CD4-positive, CD25-positive, alpha-beta regulatory T cell (primary cell): ENCODE measurements around the gene HCAR3. TPM values are rescaled to one million over a fixed set of nuclear protein-coding genes. Genes with fewer than 3 reads are reported as not detected.

Experiments
- ATAC-seq, 2 donors: fragments of 150-1000 bp; cut with Tn5 transposase; one replicate each; pipeline ENCODE4 v1.10.0; 2021; ENCODE audit warnings: low read depth in 2 of 2, moderate number of reproducible peaks in 2 of 2, moderate library complexity in 1 of 2
- DNase-seq, 3 donors: peaks; one replicate each; pipeline versions ENCODE4 v3.0.0 to v3.0.0-alpha.2; 2012 to 2022; ENCODE audit warnings: mixed read lengths in 1 of 3
- H3K27ac ChIP-seq: one replicate; pipeline ENCODE4 v1.7.0; 2013; ENCODE audit warnings: mild to moderate bottlenecking, low read length; ENCODE audit not compliant: insufficient read depth, poor library complexity, severe bottlenecking
- H3K27me3 ChIP-seq: one replicate; pipeline ENCODE4 v1.7.0; 2013; ENCODE audit warnings: low read length; ENCODE audit not compliant: control insufficient read depth, insufficient read depth
- H3K36me3 ChIP-seq: one replicate; pipeline ENCODE4 v1.7.0; 2013; ENCODE audit warnings: mild to moderate bottlenecking, low read length, moderate library complexity; ENCODE audit not compliant: control insufficient read depth, insufficient read depth
- H3K4me1 ChIP-seq: 2 replicates; pipeline ENCODE4 v1.7.0; 2013; ENCODE audit warnings: mild to moderate bottlenecking, low read length; ENCODE audit not compliant: insufficient read depth, control insufficient read depth, poor library complexity, severe bottlenecking
- H3K4me3 ChIP-seq: one replicate; pipeline ENCODE4 v1.7.0; 2013; ENCODE audit warnings: low read depth, mild to moderate bottlenecking, low read length, moderate library complexity
- H3K9me3 ChIP-seq, 2 experiments: 1 replicate in 1 of 2; 2 replicates in 1 of 2; pipeline ENCODE4 v1.7.0; 2013; ENCODE audit warnings: low read length in 2 of 2, mild to moderate bottlenecking in 1 of 2, moderate library complexity in 1 of 2; ENCODE audit not compliant: control insufficient read depth in 2 of 2
- H3K27ac Mint-ChIP-seq, 3 donors: one replicate each; pipeline ENCODE4 v1.8.0; 2020 to 2022; ENCODE audit warnings: mild to moderate bottlenecking in 3 of 3, mixed read lengths in 3 of 3, moderate library complexity in 2 of 3
- H3K27me3 Mint-ChIP-seq: one replicate; pipeline ENCODE4 v1.8.0; 2022; ENCODE audit warnings: mild to moderate bottlenecking, mixed read lengths
- H3K36me3 Mint-ChIP-seq: one replicate; pipeline ENCODE4 v1.8.0; 2020; ENCODE audit warnings: mixed read lengths
- H3K4me1 Mint-ChIP-seq, 4 donors: one replicate each; pipeline ENCODE4 v1.8.0; 2020 to 2022; ENCODE audit warnings: mixed read lengths in 4 of 4, mild to moderate bottlenecking in 1 of 4
- H3K4me3 Mint-ChIP-seq, 4 donors: one replicate each; pipeline ENCODE4 v1.8.0; 2020 to 2022; ENCODE audit warnings: mild to moderate bottlenecking in 4 of 4, mixed read lengths in 4 of 4, moderate library complexity in 3 of 4
- H3K9me3 Mint-ChIP-seq, 7 donors: one replicate each; pipeline ENCODE4 v1.8.0; 2020 to 2022; ENCODE audit warnings: mixed read lengths in 7 of 7, mild to moderate bottlenecking in 3 of 7, moderate library complexity in 2 of 7
- polyA plus RNA-seq, 4 donors: library from polyadenylated mRNA; unstranded; fragments of 300-500 nt; fragmentation: Illumina TruSeq; gene quantifications; one replicate each; pipeline ENCODE4 v1.2.3, GENCODE V29; 2021
- total RNA-seq: library from RNA; stranded (reverse); gene quantifications from one replicate; pipeline ENCODE4 v1.2.3, GENCODE V29; 2022

The HCAR3 gene
- total and polyA plus RNA-seq, 5 donors from 2014 or later = not detected

- Histone ChIP-seq H3K9me3 (no peaks in the 10 kb centered on the region), H3K36me3 (no peaks in the 10 kb centered on the region), H3K27me3 (no peaks in the 10 kb centered on the region), H3K4me3 (no peak overlapping the region), H3K4me1 (peaks cover 6% of the 10 kb centered on the region), H3K27ac (no peak overlapping the region)
- Mint-ChIP-seq H3K27me3 (no peaks in the 10 kb centered on the region), H3K9me3 (no peaks in the 10 kb centered on the region), H3K27ac (no peak overlapping the region), H3K4me1 (peaks cover 0 to 15% (median 4%) of the 10 kb centered on the region in 4 donors), H3K36me3 (no peaks in the 10 kb centered on the region), H3K4me3 (no peak overlapping the region)
- no peak for ATAC-seq
- no peak for DNase-seq
These were observed 30.9 kb upstream of the HCAR3 start for GRCh38 chr12:122747224-122748135.

- Mint-ChIP-seq H3K27ac (no peak overlapping the region), H3K27me3 (no peaks in the 10 kb centered on the region), H3K4me1 (no peaks in the 10 kb centered on the region), H3K36me3 (no peaks in the 10 kb centered on the region), H3K9me3 (no peaks in the 10 kb centered on the region), H3K4me3 (no peak overlapping the region)
- H3K9me3 ChIP-seq = no peaks in the 10 kb centered on the region
- no peak overlapping the region for H3K27ac ChIP-seq
- ATAC-seq (no peak), DNase-seq (no peak)
- H3K36me3 ChIP-seq = no peaks in the 10 kb centered on the region
- no peaks in the 10 kb centered on the region for H3K27me3 ChIP-seq
- H3K4me3 ChIP-seq = no peak overlapping the region
- H3K4me1 ChIP-seq = no peaks in the 10 kb centered on the region
These were observed 27.4 kb upstream of the HCAR3 start for GRCh38 chr12:122743895-122744525.

- no peaks in the 10 kb centered on the region for H3K36me3 Mint-ChIP-seq
- no peak for DNase-seq
- peaks cover 4% of the 10 kb centered on the region for H3K27me3 Mint-ChIP-seq
- ATAC-seq = no peak
- Histone ChIP-seq H3K27ac (no peak overlapping the region), H3K36me3 (no peaks in the 10 kb centered on the region), H3K27me3 (no peaks in the 10 kb centered on the region), H3K9me3 (no peaks in the 10 kb centered on the region), H3K4me3 (no peak overlapping the region), H3K4me1 (no peaks in the 10 kb centered on the region)
- no peak overlapping the region for H3K27ac Mint-ChIP-seq
- no peaks in the 10 kb centered on the region for H3K9me3 Mint-ChIP-seq
- no peaks in the 10 kb centered on the region for H3K4me1 Mint-ChIP-seq
- H3K4me3 Mint-ChIP-seq = no peak overlapping the region
These were observed 23.7 kb upstream of the HCAR3 start for GRCh38 chr12:122740351-122740750.

GRCh38 chr12:122738571-122738970, 22.0 kb upstream of the HCAR3 start:
- peaks cover 0 to 1% (median 0%) of the 10 kb centered on the region in 4 donors for H3K4me1 Mint-ChIP-seq
- no peak overlapping the region for H3K27ac ChIP-seq
- ATAC-seq (no peak), DNase-seq (no peak)
- peaks cover 4% of the 10 kb centered on the region for H3K27me3 Mint-ChIP-seq
- H3K4me3 ChIP-seq = no peak overlapping the region
- no peaks in the 10 kb centered on the region for H3K9me3 ChIP-seq
- no peak overlapping the region for H3K4me3 Mint-ChIP-seq
- no peaks in the 10 kb centered on the region for H3K36me3 Mint-ChIP-seq
- H3K36me3 ChIP-seq = no peaks in the 10 kb centered on the region
- no peaks in the 10 kb centered on the region for H3K4me1 ChIP-seq
- H3K9me3 Mint-ChIP-seq = no peaks in the 10 kb centered on the region
- no peaks in the 10 kb centered on the region for H3K27me3 ChIP-seq
- H3K27ac Mint-ChIP-seq = no peak overlapping the region

GRCh38 chr12:122732611-122733010, 16.0 kb upstream of the HCAR3 start:
- peak overlapping the region in 1 of 4 donors; percentile 57 for H3K4me3 Mint-ChIP-seq

GRCh38 chr12:122732170-122732569, 15.6 kb upstream of the HCAR3 start:
- Histone ChIP-seq H3K27me3 (no peaks in the 10 kb centered on the region), H3K9me3 (no peaks in the 10 kb centered on the region), H3K36me3 (no peaks in the 10 kb centered on the region), H3K4me1 (peaks cover 6% of the 10 kb centered on the region), H3K27ac (no peak overlapping the region), H3K4me3 (no peak overlapping the region)
- DNase-seq = peak in 1 of 3 donors; percentile 37
- H3K27ac Mint-ChIP-seq = peak overlapping the region in 1 of 3 donors; percentile 1
- no peaks in the 10 kb centered on the region for H3K36me3 Mint-ChIP-seq
- H3K4me1 Mint-ChIP-seq = peaks cover 5 to 19% (median 10%) of the 10 kb centered on the region in 4 donors
- H3K9me3 Mint-ChIP-seq = peaks cover 0 to 2% (median 0%) of the 10 kb centered on the region in 7 donors
- no peak for ATAC-seq
- peaks cover 4% of the 10 kb centered on the region for H3K27me3 Mint-ChIP-seq
- H3K4me3 Mint-ChIP-seq = no peak overlapping the region

More at GRCh38 chr12:122732611-122733010, 16.0 kb upstream of the HCAR3 start:
- Mint-ChIP-seq H3K9me3 (peaks cover 0 to 2% (median 0%) of the 10 kb centered on the region in 7 donors), H3K27me3 (peaks cover 4% of the 10 kb centered on the region), H3K27ac (peak overlapping the region in 1 of 3 donors; percentile 1), H3K4me1 (peaks cover 5 to 19% (median 10%) of the 10 kb centered on the region in 4 donors), H3K36me3 (no peaks in the 10 kb centered on the region)
- ATAC-seq (no peak), DNase-seq (no peak)
- Histone ChIP-seq H3K9me3 (no peaks in the 10 kb centered on the region), H3K27me3 (no peaks in the 10 kb centered on the region), H3K27ac (no peak overlapping the region), H3K36me3 (no peaks in the 10 kb centered on the region), H3K4me3 (no peak overlapping the region), H3K4me1 (peaks cover 6% of the 10 kb centered on the region)

- Histone ChIP-seq H3K27ac (no peak within 1 kb of the TSS), H3K4me3 (no peak within 1 kb of the TSS), H3K4me1 (peaks cover 6% of the 10 kb centered on the region), H3K27me3 (no peaks in the 10 kb centered on the region), H3K9me3 (no peaks in the 10 kb centered on the region), H3K36me3 (no peaks in the 10 kb centered on the region)
- Mint-ChIP-seq H3K27me3 (peaks cover 5% of the 10 kb centered on the region), H3K4me3 (no peak within 1 kb of the TSS), H3K27ac (peak within 1 kb of the TSS in 1 of 3 donors; percentile 40), H3K4me1 (peaks cover 6 to 26% (median 19%) of the 10 kb centered on the region in 4 donors), H3K9me3 (peaks cover 0 to 2% (median 0%) of the 10 kb centered on the region in 7 donors), H3K36me3 (no peaks in the 10 kb centered on the region)
- ATAC-seq = peak; percentile 34 to 58
- DNase-seq = peak in 1 of 3 donors; percentile 77
These were observed 13.8 kb upstream of the HCAR3 start, which contains the start of gene HCAR1 for GRCh38 chr12:122730215-122731014. HCAR1 (minus strand) TSS chr12:122730844; CDS start chr12:122730339, 505 bp downstream.
